HEK293 (cell line): Measurements from ENCODE around the gene IRF1.

Experiments
- HOXA7 ChIP-seq: sonication (generic); formaldehyde crosslinking; IDR thresholded peaks from 2 replicates; pipeline ENCODE4 v1.8.1; 2022; ENCODE audit warnings: missing genetic modification reagents, borderline replicate concordance
- KLF10 ChIP-seq: fragments of 450-650 bp; IDR thresholded peaks from 2 replicates; pipeline ENCODE4 v1.5.1; 2018; ENCODE audit warnings: missing biosample characterization, mild to moderate bottlenecking, missing genetic modification characterization
- KLF9 ChIP-seq: fragments of 450-650 bp; formaldehyde crosslinking; IDR thresholded peaks from 2 replicates; pipeline ENCODE4 v1.5.1; 2016; ENCODE audit warnings: missing biosample characterization, missing genetic modification characterization, low read depth
- ZNF23 ChIP-seq: fragments of 450-650 bp; formaldehyde crosslinking; IDR thresholded peaks from 2 replicates; pipeline ENCODE4 v1.5.1; 2016; ENCODE audit warnings: missing biosample characterization, missing genetic modification characterization, borderline replicate concordance
- ZNF514 ChIP-seq: fragments of 450-650 bp; formaldehyde crosslinking; IDR thresholded peaks from 2 replicates; pipeline ENCODE4 v1.5.1; 2016; ENCODE audit warnings: missing biosample characterization, missing genetic modification characterization
- ZNF530 ChIP-seq: fragments of 450-650 bp; formaldehyde crosslinking; IDR thresholded peaks from 2 replicates; pipeline ENCODE4 v1.5.1; 2016; ENCODE audit warnings: low read depth, missing biosample characterization, missing genetic modification characterization
- ZNF558 ChIP-seq: fragments of 450-650 bp; formaldehyde crosslinking; IDR thresholded peaks from 2 replicates; pipeline ENCODE4 v1.5.1; 2016; ENCODE audit warnings: missing biosample characterization, missing genetic modification characterization
- TF ChIP-seq, protein P1 (sequence below): fragments of 450-650 bp; formaldehyde crosslinking; IDR thresholded peaks from 2 replicates; pipeline ENCODE4 v1.5.1; 2016; ENCODE audit warnings: missing biosample characterization, missing genetic modification characterization
- TF ChIP-seq, protein P2 (sequence below): fragments of 450-650 bp; formaldehyde crosslinking; IDR thresholded peaks from 2 replicates; pipeline ENCODE4 v1.5.1; 2016; ENCODE audit warnings: missing biosample characterization, missing genetic modification characterization
- TF ChIP-seq, protein P3 (sequence below): fragments of 450-650 bp; formaldehyde crosslinking; IDR thresholded peaks from 2 replicates; pipeline ENCODE4 v1.5.1; 2016; ENCODE audit warnings: missing biosample characterization, missing genetic modification characterization

DNA sequence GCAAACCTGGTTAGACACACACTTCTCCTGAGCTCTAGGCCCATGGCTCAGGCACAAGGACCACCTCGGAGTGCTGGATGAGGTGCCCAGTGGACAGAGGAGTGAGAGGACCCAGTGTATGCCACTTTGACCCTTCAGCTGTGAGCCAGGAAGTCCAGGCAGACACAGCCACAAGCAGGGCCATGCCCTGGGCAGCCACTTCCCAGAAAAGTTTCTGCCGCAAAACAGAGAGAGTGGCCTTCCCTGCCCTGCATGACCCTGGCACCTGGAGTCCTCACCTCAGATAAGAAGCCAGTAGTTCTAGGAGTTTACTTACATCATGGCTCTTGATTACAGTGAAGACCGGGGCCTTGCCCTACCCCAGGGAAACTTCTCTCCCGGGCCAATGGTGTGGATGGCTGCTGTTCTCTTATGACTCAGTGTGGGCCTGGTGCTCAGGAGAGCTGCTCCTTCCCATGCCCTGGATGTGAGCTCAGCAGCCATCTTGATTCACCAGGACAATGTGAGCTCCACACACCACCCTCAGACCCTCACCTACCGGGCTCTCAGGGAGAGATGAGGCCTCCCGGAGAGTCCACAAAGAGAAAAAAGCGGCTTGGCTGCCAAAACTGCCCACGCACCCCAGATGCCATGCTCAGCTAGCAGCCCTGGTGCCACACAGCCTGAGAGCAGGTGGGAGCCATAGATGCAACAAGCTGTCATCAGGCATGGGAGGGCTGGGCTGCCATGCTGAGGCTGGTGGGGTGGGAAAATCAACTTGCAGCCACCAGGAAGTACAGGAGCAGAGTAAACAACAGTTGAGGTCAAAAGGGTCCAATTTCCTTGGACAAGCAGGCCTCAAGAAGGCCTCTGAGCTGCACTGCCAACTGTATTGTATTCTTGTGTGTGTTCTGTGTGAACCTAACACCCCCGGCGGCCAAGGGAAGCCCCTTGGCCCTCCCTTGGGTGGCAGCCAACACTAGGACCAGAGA, 11.7 kb upstream of the IRF1 start:
- TF ChIP-seq HOXA7 (no peak), ZNF558 (tag by site-specific recombination) (no peak), ZNF23 (tag by site-specific recombination) (no peak), KLF9 (no peak), ZNF514 (no peak), KLF10 (tag by site-specific recombination) (no peak), ZNF530 (no peak)
- TF ChIP-seq, protein P1, sequence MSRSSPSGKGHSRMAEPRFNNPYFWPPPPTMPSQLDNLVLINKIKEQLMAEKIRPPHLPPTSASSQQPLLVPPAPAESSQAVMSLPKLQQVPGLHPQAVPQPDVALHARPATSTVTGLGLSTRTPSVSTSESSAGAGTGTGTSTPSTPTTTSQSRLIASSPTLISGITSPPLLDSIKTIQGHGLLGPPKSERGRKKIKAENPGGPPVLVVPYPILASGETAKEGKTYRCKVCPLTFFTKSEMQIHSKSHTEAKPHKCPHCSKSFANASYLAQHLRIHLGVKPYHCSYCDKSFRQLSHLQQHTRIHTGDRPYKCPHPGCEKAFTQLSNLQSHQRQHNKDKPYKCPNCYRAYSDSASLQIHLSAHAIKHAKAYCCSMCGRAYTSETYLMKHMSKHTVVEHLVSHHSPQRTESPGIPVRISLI (tag by site-specific recombination) = no peak
- TF ChIP-seq, protein P2, sequence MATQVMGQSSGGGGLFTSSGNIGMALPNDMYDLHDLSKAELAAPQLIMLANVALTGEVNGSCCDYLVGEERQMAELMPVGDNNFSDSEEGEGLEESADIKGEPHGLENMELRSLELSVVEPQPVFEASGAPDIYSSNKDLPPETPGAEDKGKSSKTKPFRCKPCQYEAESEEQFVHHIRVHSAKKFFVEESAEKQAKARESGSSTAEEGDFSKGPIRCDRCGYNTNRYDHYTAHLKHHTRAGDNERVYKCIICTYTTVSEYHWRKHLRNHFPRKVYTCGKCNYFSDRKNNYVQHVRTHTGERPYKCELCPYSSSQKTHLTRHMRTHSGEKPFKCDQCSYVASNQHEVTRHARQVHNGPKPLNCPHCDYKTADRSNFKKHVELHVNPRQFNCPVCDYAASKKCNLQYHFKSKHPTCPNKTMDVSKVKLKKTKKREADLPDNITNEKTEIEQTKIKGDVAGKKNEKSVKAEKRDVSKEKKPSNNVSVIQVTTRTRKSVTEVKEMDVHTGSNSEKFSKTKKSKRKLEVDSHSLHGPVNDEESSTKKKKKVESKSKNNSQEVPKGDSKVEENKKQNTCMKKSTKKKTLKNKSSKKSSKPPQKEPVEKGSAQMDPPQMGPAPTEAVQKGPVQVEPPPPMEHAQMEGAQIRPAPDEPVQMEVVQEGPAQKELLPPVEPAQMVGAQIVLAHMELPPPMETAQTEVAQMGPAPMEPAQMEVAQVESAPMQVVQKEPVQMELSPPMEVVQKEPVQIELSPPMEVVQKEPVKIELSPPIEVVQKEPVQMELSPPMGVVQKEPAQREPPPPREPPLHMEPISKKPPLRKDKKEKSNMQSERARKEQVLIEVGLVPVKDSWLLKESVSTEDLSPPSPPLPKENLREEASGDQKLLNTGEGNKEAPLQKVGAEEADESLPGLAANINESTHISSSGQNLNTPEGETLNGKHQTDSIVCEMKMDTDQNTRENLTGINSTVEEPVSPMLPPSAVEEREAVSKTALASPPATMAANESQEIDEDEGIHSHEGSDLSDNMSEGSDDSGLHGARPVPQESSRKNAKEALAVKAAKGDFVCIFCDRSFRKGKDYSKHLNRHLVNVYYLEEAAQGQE = no peak
- TF ChIP-seq, protein P3, sequence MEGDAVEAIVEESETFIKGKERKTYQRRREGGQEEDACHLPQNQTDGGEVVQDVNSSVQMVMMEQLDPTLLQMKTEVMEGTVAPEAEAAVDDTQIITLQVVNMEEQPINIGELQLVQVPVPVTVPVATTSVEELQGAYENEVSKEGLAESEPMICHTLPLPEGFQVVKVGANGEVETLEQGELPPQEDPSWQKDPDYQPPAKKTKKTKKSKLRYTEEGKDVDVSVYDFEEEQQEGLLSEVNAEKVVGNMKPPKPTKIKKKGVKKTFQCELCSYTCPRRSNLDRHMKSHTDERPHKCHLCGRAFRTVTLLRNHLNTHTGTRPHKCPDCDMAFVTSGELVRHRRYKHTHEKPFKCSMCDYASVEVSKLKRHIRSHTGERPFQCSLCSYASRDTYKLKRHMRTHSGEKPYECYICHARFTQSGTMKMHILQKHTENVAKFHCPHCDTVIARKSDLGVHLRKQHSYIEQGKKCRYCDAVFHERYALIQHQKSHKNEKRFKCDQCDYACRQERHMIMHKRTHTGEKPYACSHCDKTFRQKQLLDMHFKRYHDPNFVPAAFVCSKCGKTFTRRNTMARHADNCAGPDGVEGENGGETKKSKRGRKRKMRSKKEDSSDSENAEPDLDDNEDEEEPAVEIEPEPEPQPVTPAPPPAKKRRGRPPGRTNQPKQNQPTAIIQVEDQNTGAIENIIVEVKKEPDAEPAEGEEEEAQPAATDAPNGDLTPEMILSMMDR (tag by site-specific recombination) = no peak
